HCT116 (cell line): ENCODE measurements around the gene RPL4. TPM values are rescaled to one million over a fixed set of nuclear protein-coding genes. Genes with fewer than 3 reads are reported as not detected.

Source experiments
- ATAC-seq: fragments of 200-7000 bp; cut with Tn5 transposase; 2 replicates; pipeline ENCODE4 v1.9.1; 2020; ENCODE audit warnings: mild to moderate bottlenecking, moderate library complexity
- BruUV-seq: library from RNA; stranded (reverse); fragments of 400-500 nt; replicated peaks from 2 replicates; lab custom pipeline; 2021; lab: Mats Ljungman, UMichigan
- CTCF ChIA-PET: fragments of 300-600 bp; sonication (Branson Sonifier 250); formaldehyde crosslinking; loops from one replicate; lab custom pipeline; 2021; ENCODE audit warnings: antibody characterized with exemption; lab: Charles Lee
- POLR2A ChIA-PET: fragments of 300-600, 350-600 bp; sonication (Branson Sonifier 250); formaldehyde crosslinking; loops from one replicate; lab custom pipeline; 2021; ENCODE audit warnings: antibody characterized with exemption; lab: Charles Lee
- RAD21 ChIA-PET, 2 experiments: fragments of 300-600 bp; sonication (Branson Sonifier 250); formaldehyde crosslinking; loops; one replicate each; lab custom pipeline; 2023; ENCODE audit warnings: low total read pairs in 2 of 2; ENCODE audit not compliant: uncharacterized antibody in 2 of 2, unreplicated experiment in 2 of 2, low non-redundant PET in 1 of 2; lab: Charles Lee
- DNase-seq: peaks from one replicate; pipeline ENCODE4 v3.0.0-alpha.2; 2010; ENCODE audit warnings: low read depth, low spot score
- H2AFZ ChIP-seq: fragments of 200-600 bp; shearing (Covaris generic), sonication (generic); 2 replicates; pipeline ENCODE4 v1.6.1; 2017; ENCODE audit warnings: low read depth, mixed run types, mixed read lengths, antibody characterized with exemption, low read length; ENCODE audit not compliant: poor library complexity, severe bottlenecking
- H3K27ac ChIP-seq: 2 replicates; pipeline ENCODE4 v1.5.1; 2012; ENCODE audit warnings: low read depth, low read length
- H3K27me3 ChIP-seq: fragments of 200-600 bp; sonication (generic); 2 replicates; pipeline ENCODE4 v1.6.1; 2016; ENCODE audit warnings: mixed run types, low read length, mixed read lengths; ENCODE audit not compliant: insufficient read depth
- H3K36me3 ChIP-seq, 2 experiments: fragments of 200-500 bp in 1 of 2; fragments of 200-600 bp in 1 of 2; sonication (Bioruptor generic) in 1 of 2; sonication (generic) in 1 of 2; 2 replicates each; pipeline versions ENCODE4 v1.5.1 to v1.6.1; 2014 to 2016; ENCODE audit warnings: low read length in 2 of 2, inconsistent platforms in 1 of 2, mixed read lengths in 1 of 2, mixed run types in 1 of 2; ENCODE audit not compliant: insufficient read depth in 2 of 2, control insufficient read depth in 1 of 2
- H3K4me1 ChIP-seq, 2 experiments: fragments of 200-600 bp in 1 of 2; sonication (generic) in 1 of 2; 2 replicates each; pipeline versions ENCODE4 v1.5.1 to v1.6.1; 2012 to 2017; ENCODE audit warnings: low read length in 2 of 2, inconsistent platforms in 1 of 2, mild to moderate bottlenecking in 1 of 2, mixed read lengths in 1 of 2, mixed run types in 1 of 2, moderate library complexity in 1 of 2; ENCODE audit not compliant: insufficient read depth in 2 of 2, control insufficient read depth in 1 of 2
- H3K4me2 ChIP-seq: fragments of 200-600 bp; sonication (generic); 2 replicates; pipeline ENCODE4 v1.6.1; 2017; ENCODE audit warnings: mixed run types, low read length, mixed read lengths
- H3K4me3 ChIP-seq, 2 experiments: fragments of 200-600 bp in 1 of 2; sonication (generic) in 1 of 2; replicated peaks in 1 of 2; 2 replicates each; pipeline ENCODE4 v1.5.1; 2011 to 2016; ENCODE audit warnings: low read length in 2 of 2, control low read depth in 1 of 2, low read depth in 1 of 2, mild to moderate bottlenecking in 1 of 2, mixed read lengths in 1 of 2, mixed run types in 1 of 2
- H3K79me2 ChIP-seq: fragments of 200-600 bp; sonication (generic); 2 replicates; pipeline ENCODE4 v1.6.1; 2017; ENCODE audit warnings: mild to moderate bottlenecking, mixed run types, low read length, moderate library complexity, mixed read lengths; ENCODE audit not compliant: insufficient read depth
- H3K9ac ChIP-seq: fragments of 200-600 bp; sonication (generic); 2 replicates; pipeline ENCODE4 v1.6.1; 2016; ENCODE audit warnings: low read length, mixed read lengths
- H3K9me2 ChIP-seq: fragments of 200-600 bp; sonication (generic), shearing (Covaris generic); 2 replicates; pipeline ENCODE4 v1.6.1; 2017; ENCODE audit warnings: mixed run types, mild to moderate bottlenecking, moderate library complexity; ENCODE audit not compliant: insufficient read depth
- H3K9me3 ChIP-seq, 2 experiments: fragments of 200-500 bp in 1 of 2; fragments of 200-600 bp in 1 of 2; sonication (Bioruptor generic) in 1 of 2; sonication (generic) in 1 of 2; 2 replicates each; pipeline ENCODE4 v1.6.1; 2014 to 2017; ENCODE audit warnings: low read length in 2 of 2, mixed read lengths in 2 of 2, inconsistent platforms in 1 of 2, low read depth in 1 of 2, mild to moderate bottlenecking in 1 of 2, mixed run types in 1 of 2, moderate library complexity in 1 of 2; ENCODE audit not compliant: control insufficient read depth in 1 of 2, insufficient read depth in 1 of 2
- H4K20me1 ChIP-seq: fragments of 200-600 bp; sonication (generic), shearing (Covaris generic); 2 replicates; pipeline ENCODE4 v1.6.1; 2017; ENCODE audit warnings: mixed run types, mild to moderate bottlenecking, moderate library complexity; ENCODE audit not compliant: insufficient read depth
- CEBPB ChIP-seq: IDR thresholded peaks from 2 replicates; pipeline ENCODE4 v1.6.1; 2012; ENCODE audit warnings: low read depth
- ELF1 ChIP-seq: IDR thresholded peaks from 2 replicates; pipeline ENCODE4 v1.6.1; 2012; ENCODE audit warnings: low read depth, borderline replicate concordance
- EZH2phosphoT487 ChIP-seq: fragments of 200-600 bp; IDR thresholded peaks from 2 replicates; pipeline ENCODE4 v1.6.1; 2018; ENCODE audit warnings: antibody characterized with exemption, borderline replicate concordance
- FOSL1 ChIP-seq: IDR thresholded peaks from 2 replicates; pipeline ENCODE4 v1.6.1; 2012; ENCODE audit warnings: low read depth
- JUND ChIP-seq: IDR thresholded peaks from 2 replicates; pipeline ENCODE4 v1.6.1; 2012
- POLR2A ChIP-seq: IDR thresholded peaks from 2 replicates; pipeline ENCODE4 v1.7.0; 2011; ENCODE audit warnings: borderline replicate concordance; ENCODE audit not compliant: insufficient read depth, insufficient read length; ENCODE audit errors: extremely low read depth
- POLR2AphosphoS5 ChIP-seq: IDR thresholded peaks from 2 replicates; pipeline ENCODE4 v1.6.1; 2011; ENCODE audit warnings: mild to moderate bottlenecking, low read depth, low read length, moderate library complexity
- RAD21 ChIP-seq: IDR thresholded peaks from 2 replicates; pipeline ENCODE4 v1.6.1; 2012; ENCODE audit warnings: low read depth, mild to moderate bottlenecking
- SIN3A ChIP-seq: IDR thresholded peaks from 2 replicates; pipeline ENCODE4 v1.6.1; 2012; ENCODE audit warnings: low read depth
- SP1 ChIP-seq: IDR thresholded peaks from 2 replicates; pipeline ENCODE4 v1.6.1; 2012; ENCODE audit warnings: low read depth
- TCF7L2 ChIP-seq: IDR thresholded peaks from 2 replicates; pipeline ENCODE4 v1.7.0; 2011; ENCODE audit warnings: borderline replicate concordance, inconsistent platforms; ENCODE audit not compliant: insufficient read depth, insufficient read length; ENCODE audit errors: extremely low read depth
- ZFX ChIP-seq: fragments of 450-650 bp; IDR thresholded peaks from 2 replicates; pipeline ENCODE4 v1.6.1; 2017
- ZNF274 ChIP-seq: fragments of 200-500 bp; sonication (Bioruptor generic); IDR thresholded peaks from 2 replicates; pipeline ENCODE4 v1.6.1; 2014; ENCODE audit warnings: mild to moderate bottlenecking, low read depth, low read length, inconsistent platforms
- intact Hi-C: fragments of 100-400 bp; cut with micrococcal nuclease; formaldehyde crosslinking; loops from 2 replicates; pipeline ENCODE4 v1.10.0; 2022
- total RNA-seq: library from RNA; stranded (reverse); gene quantifications from one replicate; pipeline ENCODE4 v1.2.1, GENCODE V29; 2021; ENCODE audit not compliant: unreplicated experiment
- TF ChIP-seq, protein P1 (sequence below): IDR thresholded peaks from 2 replicates; pipeline ENCODE4 v1.6.1; 2012
- TF ChIP-seq, protein P2 (sequence below): IDR thresholded peaks from 2 replicates; pipeline ENCODE4 v1.6.1; 2012
- TF ChIP-seq, protein P3 (sequence below): IDR thresholded peaks from 2 replicates; pipeline ENCODE4 v1.6.1; 2012; ENCODE audit warnings: low read depth

The RPL4 gene
- total RNA-seq, 1 experiment from 2014 or later, result 3,818 TPM

DNA sequence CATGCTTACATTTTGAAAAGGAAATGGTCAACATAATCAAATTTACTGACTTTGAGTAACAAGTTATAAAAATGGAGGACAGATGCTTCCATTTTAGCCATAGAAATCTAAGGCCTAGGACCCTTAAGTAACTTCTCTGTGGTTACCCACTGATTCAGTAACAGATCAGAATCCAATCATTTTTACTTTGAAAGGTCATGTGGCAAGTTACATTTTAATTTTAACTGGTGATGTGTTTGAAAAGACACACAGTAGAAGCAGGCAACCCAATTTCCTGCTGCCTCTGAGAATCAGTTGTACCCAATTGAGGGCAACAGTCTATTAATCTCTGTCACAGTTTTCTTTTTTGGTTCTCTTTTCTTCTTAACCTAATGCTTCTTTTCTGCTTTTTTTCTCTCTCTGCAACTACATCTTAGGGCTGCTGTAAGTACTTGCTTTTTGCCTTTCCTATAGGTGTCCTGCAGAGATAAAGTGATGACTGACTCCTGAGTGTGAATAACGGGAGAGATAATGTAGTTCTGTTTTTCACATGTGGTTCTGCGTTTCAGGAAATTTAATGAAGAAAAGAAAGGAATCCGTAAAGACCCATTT is 3.7 kb upstream of the RPL4 start:
- POLR2A ChIA-PET, result no interaction called here
- DNase-seq (no peak), ATAC-seq (no peak)
- Histone ChIP-seq H3K27me3 (no peaks in the 10 kb centered on the region), H3K9me2 (no peaks in the 10 kb centered on the region), H3K36me3 (peaks cover 10 to 11% of the 10 kb centered on the region in 2 experiments), H3K9ac (no peak overlapping the region), H3K27ac (no peak overlapping the region), H3K4me3 (no peak overlapping the region), H3K4me1 (peaks cover 1 to 11% of the 10 kb centered on the region in 2 experiments; a peak in 3 of 4 replicates), H3K4me2 (no peak overlapping the region), H3K9me3 (no peaks in the 10 kb centered on the region), H4K20me1 (no peaks in the 10 kb centered on the region), H3K79me2 (peaks cover 55% of the 10 kb centered on the region), H2AFZ (no peak overlapping the region)
- CTCF ChIA-PET, result no interaction called here
- RAD21 ChIA-PET, result no interaction called here
- BruUV-seq, result no TSS peak
- intact Hi-C loops, result no loop called here
- TF ChIP-seq, protein P1, sequence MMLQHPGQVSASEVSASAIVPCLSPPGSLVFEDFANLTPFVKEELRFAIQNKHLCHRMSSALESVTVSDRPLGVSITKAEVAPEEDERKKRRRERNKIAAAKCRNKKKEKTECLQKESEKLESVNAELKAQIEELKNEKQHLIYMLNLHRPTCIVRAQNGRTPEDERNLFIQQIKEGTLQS, result no peak
- TF ChIP-seq RAD21, result no peak
- TF ChIP-seq EZH2phosphoT487, result no peak
- no peak for TF ChIP-seq ZNF274
- no peak for TF ChIP-seq ELF1
- TF ChIP-seq, protein P2, sequence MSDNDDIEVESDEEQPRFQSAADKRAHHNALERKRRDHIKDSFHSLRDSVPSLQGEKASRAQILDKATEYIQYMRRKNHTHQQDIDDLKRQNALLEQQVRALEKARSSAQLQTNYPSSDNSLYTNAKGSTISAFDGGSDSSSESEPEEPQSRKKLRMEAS, result no peak
- no peak for TF ChIP-seq POLR2A

DNA sequence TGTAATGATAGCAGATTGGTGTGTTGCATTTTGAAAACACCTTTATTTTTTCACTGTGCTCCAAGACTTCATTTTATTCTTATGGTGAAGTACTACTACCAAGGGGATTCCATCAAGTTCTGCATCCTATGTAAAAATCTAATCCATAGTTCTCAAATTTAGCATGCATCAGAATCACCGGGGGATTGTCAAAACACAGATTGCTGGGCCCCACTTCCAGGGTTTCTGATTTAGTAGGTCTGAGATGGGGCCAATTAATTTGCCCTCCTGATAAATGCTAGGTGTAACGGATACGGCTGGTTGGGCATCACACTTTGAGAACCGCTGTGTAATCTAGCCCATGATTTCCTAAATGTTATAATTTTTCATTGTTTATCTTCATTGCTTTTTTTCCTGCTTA is 1.2 kb upstream of the RPL4 start:
- Histone ChIP-seq H2AFZ (peak overlapping the region; percentile 93), H3K27ac (peak overlapping the region; percentile 86)
- no peak for TF ChIP-seq JUND
- no peak for TF ChIP-seq CEBPB
- TF ChIP-seq TCF7L2, result no peak
- no peak for TF ChIP-seq ZNF274
- TF ChIP-seq, protein P2, result no peak
- TF ChIP-seq, protein P3, sequence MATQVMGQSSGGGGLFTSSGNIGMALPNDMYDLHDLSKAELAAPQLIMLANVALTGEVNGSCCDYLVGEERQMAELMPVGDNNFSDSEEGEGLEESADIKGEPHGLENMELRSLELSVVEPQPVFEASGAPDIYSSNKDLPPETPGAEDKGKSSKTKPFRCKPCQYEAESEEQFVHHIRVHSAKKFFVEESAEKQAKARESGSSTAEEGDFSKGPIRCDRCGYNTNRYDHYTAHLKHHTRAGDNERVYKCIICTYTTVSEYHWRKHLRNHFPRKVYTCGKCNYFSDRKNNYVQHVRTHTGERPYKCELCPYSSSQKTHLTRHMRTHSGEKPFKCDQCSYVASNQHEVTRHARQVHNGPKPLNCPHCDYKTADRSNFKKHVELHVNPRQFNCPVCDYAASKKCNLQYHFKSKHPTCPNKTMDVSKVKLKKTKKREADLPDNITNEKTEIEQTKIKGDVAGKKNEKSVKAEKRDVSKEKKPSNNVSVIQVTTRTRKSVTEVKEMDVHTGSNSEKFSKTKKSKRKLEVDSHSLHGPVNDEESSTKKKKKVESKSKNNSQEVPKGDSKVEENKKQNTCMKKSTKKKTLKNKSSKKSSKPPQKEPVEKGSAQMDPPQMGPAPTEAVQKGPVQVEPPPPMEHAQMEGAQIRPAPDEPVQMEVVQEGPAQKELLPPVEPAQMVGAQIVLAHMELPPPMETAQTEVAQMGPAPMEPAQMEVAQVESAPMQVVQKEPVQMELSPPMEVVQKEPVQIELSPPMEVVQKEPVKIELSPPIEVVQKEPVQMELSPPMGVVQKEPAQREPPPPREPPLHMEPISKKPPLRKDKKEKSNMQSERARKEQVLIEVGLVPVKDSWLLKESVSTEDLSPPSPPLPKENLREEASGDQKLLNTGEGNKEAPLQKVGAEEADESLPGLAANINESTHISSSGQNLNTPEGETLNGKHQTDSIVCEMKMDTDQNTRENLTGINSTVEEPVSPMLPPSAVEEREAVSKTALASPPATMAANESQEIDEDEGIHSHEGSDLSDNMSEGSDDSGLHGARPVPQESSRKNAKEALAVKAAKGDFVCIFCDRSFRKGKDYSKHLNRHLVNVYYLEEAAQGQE, result no peak
- TF ChIP-seq ZFX, result no peak
- TF ChIP-seq, protein P1, result no peak
- TF ChIP-seq POLR2AphosphoS5, result no peak
- TF ChIP-seq FOSL1, result no peak
- no peak for TF ChIP-seq SP1
- no peak for TF ChIP-seq SIN3A

More for the DNA sequence above, 1.2 kb upstream of the RPL4 start:
- DNase-seq (no peak), ATAC-seq (no peak)
- Histone ChIP-seq H3K36me3 (peaks cover 35 to 37% of the 10 kb centered on the region in 2 experiments), H4K20me1 (peaks cover 23% of the 10 kb centered on the region; the same call in 1 of the 2 replicates), H3K4me2 (peak overlapping the region; percentile 86), H3K79me2 (peaks cover 78% of the 10 kb centered on the region), H3K9ac (peak overlapping the region; percentile 99), H3K4me3 (peak overlapping the region; percentile 90 to 98), H3K4me1 (peaks cover 4 to 27% of the 10 kb centered on the region in 2 experiments; a peak in 3 of 4 replicates), H3K27me3 (no peaks in the 10 kb centered on the region), H3K9me2 (no peaks in the 10 kb centered on the region), H3K9me3 (no peaks in the 10 kb centered on the region)
- CTCF ChIA-PET, result no interaction called here
- RAD21 ChIA-PET, result no interaction called here
- no TSS peak for BruUV-seq
- POLR2A ChIA-PET, result interaction anchor here (1.0 kb wide), 1 partner anchor 9 kb away, joined by 3 read pairs; no protein-coding TSS in a partner anchor
- intact Hi-C loops, result no loop called here
